Measurements from ENCODE around the gene ADIRF. TPM values are rescaled to one million over a fixed set of nuclear protein-coding genes. Genes with fewer than 3 reads are reported as not detected.
"Not testable (repeated sequence)": the region's sequence is repeated elsewhere in the genome, so short reads cannot be mapped to it uniquely, and the experiment has no call there.

Gene ADIRF
- total RNA-seq, 2 donors from 2014 or later, result 188 to 212 TPM

- intact Hi-C loops (cut with DNase I), result no loop called here
- DNase-seq (ENCODE audit: low spot score), result no peak
Measured at GRCh38 chr10:86944471-86944870, 23.8 kb upstream of the ADIRF start.

- no peak for DNase-seq (ENCODE audit: low spot score)
- intact Hi-C loops (cut with DNase I), result no loop called here
Measured at GRCh38 chr10:86944907-86945306, 23.4 kb upstream of the ADIRF start.

- intact Hi-C loops (cut with DNase I), result no loop called here
- no peak for DNase-seq (ENCODE audit: low spot score)
Measured at GRCh38 chr10:86945361-86946212, 22.7 kb upstream of the ADIRF start.

- intact Hi-C loops (cut with DNase I), result no loop called here
- DNase-seq (ENCODE audit: low spot score), result no peak
Measured at GRCh38 chr10:86946213-86947155, 21.8 kb upstream of the ADIRF start.

- DNase-seq (ENCODE audit: low spot score); intact Hi-C loops (cut with DNase I): not testable (repeated sequence)
Measured at GRCh38 chr10:86947806-86948205, 20.5 kb upstream of the ADIRF start.

GRCh38 chr10:86950349-86950748 is 17.9 kb upstream of the ADIRF start:
- intact Hi-C loops (cut with DNase I), result no loop called here
- peak; percentile 14 for DNase-seq (ENCODE audit: low spot score)

GRCh38 chr10:86951184-86951761 is 17.0 kb upstream of the ADIRF start:
- intact Hi-C loops (cut with DNase I), result no loop called here
- peak; percentile 54 for DNase-seq (ENCODE audit: low spot score)

- intact Hi-C loops (cut with DNase I), result no loop called here
- DNase-seq (ENCODE audit: low spot score), result peak; percentile 47
Measured at GRCh38 chr10:86952106-86952505, 16.2 kb upstream of the ADIRF start.

GRCh38 chr10:86952697-86953096 is 15.6 kb upstream of the ADIRF start:
- DNase-seq (ENCODE audit: low spot score); intact Hi-C loops (cut with DNase I): not testable (repeated sequence)

GRCh38 chr10:86953747-86954680 is 14.3 kb upstream of the ADIRF start:
- intact Hi-C loops (cut with DNase I), result no loop called here
- peak; percentile 91 for DNase-seq (ENCODE audit: low spot score)

GRCh38 chr10:86954681-86955500 is 13.4 kb upstream of the ADIRF start:
- intact Hi-C loops (cut with DNase I), result no loop called here
- peak; percentile 77 for DNase-seq (ENCODE audit: low spot score)

GRCh38 chr10:86955501-86956194 is 12.6 kb upstream of the ADIRF start:
- DNase-seq (ENCODE audit: low spot score), result peak; percentile 78
- intact Hi-C loops (cut with DNase I), result no loop called here

- DNase-seq (ENCODE audit: low spot score), result peak; percentile 65
- intact Hi-C loops (cut with DNase I), result no loop called here
Measured at GRCh38 chr10:86956195-86956847, 12.0 kb upstream of the ADIRF start.

- intact Hi-C loops (cut with DNase I), result no loop called here
- DNase-seq (ENCODE audit: low spot score), result peak; percentile 44
Measured at GRCh38 chr10:86956848-86957448, 11.3 kb upstream of the ADIRF start.

- intact Hi-C loops (cut with DNase I), result no loop called here
- DNase-seq (ENCODE audit: low spot score), result peak; percentile 83
Measured at GRCh38 chr10:86957471-86958115, 10.7 kb upstream of the ADIRF start, which contains the start of gene MMRN2. Gene MMRN2 (minus strand): TSS chr10:86957615. CDS start chr10:86957541, 74 bp downstream.

Data from posterior vena cava (tissue), 2 donors.